B cell (primary cell): ENCODE results near the gene ASIC1. TPM values are rescaled to one million over a fixed set of nuclear protein-coding genes. Genes with fewer than 3 reads are reported as not detected.

Experiments
- ATAC-seq: fragments of 200-7000 bp; cut with Tn5 transposase; one replicate; pipeline ENCODE4 v1.10.0; 2021; ENCODE audit warnings: low read depth, mild to moderate bottlenecking, moderate number of reproducible peaks, moderate library complexity
- CTCF ChIA-PET: fragments of 350-600 bp; sonication (Branson Sonifier 250); formaldehyde crosslinking; loops from one replicate; lab custom pipeline; 2021; ENCODE audit warnings: antibody characterized with exemption, inconsistent platforms; lab: Charles Lee
- POLR2A ChIA-PET: fragments of 350-600 bp; sonication (Branson Sonifier 250); formaldehyde crosslinking; loops from one replicate; lab custom pipeline; 2021; ENCODE audit warnings: antibody characterized with exemption; lab: Charles Lee
- DNase-seq: peaks from one replicate; pipeline ENCODE4 v3.0.0; 2013
- H2AFZ ChIP-seq: 2 replicates; pipeline ENCODE4 v1.6.1; 2012; ENCODE audit warnings: mild to moderate bottlenecking, low read depth, low read length; ENCODE audit not compliant: insufficient read depth, poor library complexity, severe bottlenecking
- H3K27ac ChIP-seq, 2 donors: 1 replicate in 1 of 2; 2 replicates in 1 of 2; pipeline ENCODE4 v1.5.1; 2012 to 2013; ENCODE audit warnings: low read length in 2 of 2, mild to moderate bottlenecking in 2 of 2, moderate library complexity in 1 of 2
- H3K27me3 ChIP-seq, 4 experiments: fragments of 200-600 bp in 1 of 4; sonication (generic) in 1 of 4; replicated peaks in 1 of 4; 1 replicate in 2 of 4; 2 replicates in 2 of 4; pipeline versions ENCODE4 v1.6.1 to v1.7.0; 2013 to 2016; ENCODE audit warnings: low read length in 3 of 4, mild to moderate bottlenecking in 2 of 4, mixed read lengths in 1 of 4, moderate library complexity in 1 of 4; ENCODE audit not compliant: insufficient read depth in 4 of 4, control insufficient read depth in 3 of 4; ENCODE audit errors: control extremely low read depth in 1 of 4
- H3K36me3 ChIP-seq, 2 experiments: replicated peaks in 1 of 2; 1 replicate in 1 of 2; 2 replicates in 1 of 2; pipeline versions ENCODE4 v1.6.1 to v1.7.1; 2013; ENCODE audit warnings: low read length in 1 of 2; ENCODE audit not compliant: insufficient read depth in 2 of 2, control insufficient read depth in 1 of 2; ENCODE audit errors: control extremely low read depth in 1 of 2, extremely low read depth in 1 of 2
- H3K4me1 ChIP-seq, 2 donors: fragments of 200-600 bp in 1 of 2; sonication (generic) in 1 of 2; 1 replicate in 1 of 2; 2 replicates in 1 of 2; pipeline versions ENCODE4 v1.5.1 to v1.6.1; 2013 to 2017; ENCODE audit warnings: low read length in 2 of 2; ENCODE audit not compliant: control insufficient read depth in 2 of 2, insufficient read depth in 2 of 2
- H3K4me2 ChIP-seq: replicated peaks from 2 replicates; pipeline ENCODE3; 2012; ENCODE audit warnings: mild to moderate bottlenecking, low read depth, low read length; ENCODE audit not compliant: poor library complexity, severe bottlenecking
- H3K4me3 ChIP-seq, 5 experiments: fragments of 200-600 bp in 1 of 5; sonication (generic) in 1 of 5; 1 replicate in 3 of 5; 2 replicates in 2 of 5; pipeline versions ENCODE4 v1.5.1 to v1.7.0; 2011 to 2016; ENCODE audit warnings: low read length in 4 of 5, mild to moderate bottlenecking in 4 of 5, low read depth in 2 of 5, control low read depth in 1 of 5, moderate library complexity in 1 of 5; ENCODE audit not compliant: insufficient read depth in 1 of 5; ENCODE audit errors: control extremely low read depth in 1 of 5, extremely low read depth in 1 of 5
- H3K79me2 ChIP-seq: fragments of 200-600 bp; sonication (generic); one replicate; pipeline ENCODE4 v1.6.0; 2016; ENCODE audit warnings: low read length; ENCODE audit not compliant: control insufficient read depth, insufficient read depth
- H3K9ac ChIP-seq: fragments of 200-600 bp; sonication (generic); 2 replicates; pipeline ENCODE4 v1.6.1; 2017; ENCODE audit warnings: mild to moderate bottlenecking, low read length, moderate library complexity
- H3K9me3 ChIP-seq, 3 donors: one replicate each; pipeline versions ENCODE4 v1.6.1 to v1.7.1; 2013; ENCODE audit warnings: low read length in 2 of 3; ENCODE audit not compliant: control insufficient read depth in 2 of 3, insufficient read depth in 1 of 3; ENCODE audit errors: control extremely low read depth in 1 of 3
- H4K20me1 ChIP-seq: 2 replicates; pipeline ENCODE4 v1.6.0; 2012; ENCODE audit warnings: mild to moderate bottlenecking, low read length; ENCODE audit not compliant: insufficient read depth, control insufficient read depth, poor library complexity, severe bottlenecking
- H3K27ac Mint-ChIP-seq: one replicate; pipeline ENCODE4 v1.8.0; 2021; ENCODE audit warnings: mixed read lengths
- H3K27me3 Mint-ChIP-seq: one replicate; pipeline ENCODE4 v1.8.0; 2021; ENCODE audit warnings: mixed read lengths
- H3K4me1 Mint-ChIP-seq: one replicate; pipeline ENCODE4 v1.8.0; 2021; ENCODE audit warnings: mixed read lengths
- H3K4me3 Mint-ChIP-seq: one replicate; pipeline ENCODE4 v1.8.0; 2021; ENCODE audit warnings: mixed read lengths
- H3K9me3 Mint-ChIP-seq: one replicate; pipeline ENCODE4 v1.8.0; 2022; ENCODE audit warnings: mixed read lengths; ENCODE audit not compliant: insufficient read depth
- EZH2 ChIP-seq: IDR thresholded peaks from 2 replicates; pipeline ENCODE4 v1.6.1; 2012; ENCODE audit warnings: borderline replicate concordance, low read depth, mild to moderate bottlenecking, moderate library complexity, low read length; ENCODE audit not compliant: insufficient read depth, poor library complexity, severe bottlenecking
- WGBS: methylation state at CpG from one replicate; pipeline ENCODE4 v1.1.5; 2013; ENCODE audit warnings: missing lambda C conversion rate; ENCODE audit not compliant: insufficient coverage; 5-methylcytosine and 5-hydroxymethylcytosine counted together
- intact Hi-C: fragments of 100-400 bp; cut with micrococcal nuclease; formaldehyde crosslinking; loops from one replicate; pipeline ENCODE4 v1.10.0; 2022
- polyA plus RNA-seq: library from polyadenylated mRNA; depleted of rRNA; stranded (reverse); fragments of >200 nt; gene quantifications from 2 replicates; pipeline ENCODE4 v1.2.3, GENCODE V29; 2012
- total RNA-seq, 2 donors: library from RNA; stranded (reverse); fragments of 120-200 nt in 1 of 2; gene quantifications; 1 replicate in 1 of 2; 2 replicates in 1 of 2; pipeline versions ENCODE4 v1.2.3 to v1.2.4, GENCODE V29; 2013 to 2022
- TF ChIP-seq, protein P1 (sequence below): fragments of 200-600 bp; IDR thresholded peaks from one replicate; pipeline ENCODE4 v1.8.0; 2022; ENCODE audit warnings: antibody characterized with exemption, mild to moderate bottlenecking

The ASIC1 gene
- total and polyA plus RNA-seq, 2 donors (not counting 1 experiment from before 2014, with no cell fraction given), result not detected

DNA sequence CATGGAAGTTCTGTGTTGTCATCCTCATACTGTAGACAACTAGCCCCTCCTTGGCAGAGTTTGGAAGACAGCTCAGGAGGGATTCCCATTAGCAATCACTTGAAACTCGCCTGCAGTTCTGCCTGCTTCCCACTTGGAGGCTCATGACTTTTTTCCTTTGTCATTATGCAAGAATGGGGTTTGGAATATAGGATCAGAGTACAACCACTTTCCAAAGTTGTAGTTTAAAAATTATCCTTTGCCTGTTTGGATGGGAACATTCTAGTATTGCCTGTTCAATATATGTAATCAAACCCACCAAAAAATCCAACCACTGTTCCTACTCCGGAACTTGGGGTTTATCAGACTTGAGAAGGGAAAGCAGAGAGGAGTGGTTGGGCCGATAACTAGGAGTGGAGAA is 44.3 kb downstream of the ASIC1 start:
- Mint-ChIP-seq H3K27ac (no peak overlapping the region), H3K4me3 (no peak overlapping the region), H3K9me3 (no peaks in the 10 kb centered on the region), H3K27me3 (no peaks in the 10 kb centered on the region), H3K4me1 (no peaks in the 10 kb centered on the region)
- Histone ChIP-seq H3K4me2 (no peak overlapping the region), H3K4me3 (no peak overlapping the region), H3K4me1 (no peaks in the 10 kb centered on the region), H3K79me2 (peaks cover 9% of the 10 kb centered on the region), H2AFZ (no peak overlapping the region), H3K9ac (no peak overlapping the region), H3K27me3 (no peaks in the 10 kb centered on the region), H3K9me3 (no peaks in the 10 kb centered on the region), H4K20me1 (peaks cover 5% of the 10 kb centered on the region), H3K27ac (no peak overlapping the region), H3K36me3 (peaks cover 8 to 39% of the 10 kb centered on the region in 2 experiments)
- CTCF ChIA-PET, result interaction anchor here (1.7 to 14.8 kb wide), 3 partner anchors 10 to 74 kb away, joined by 5 to 343 read pairs (median 21); partner anchors contain the start of genes COX14 and SMARCD1
- 100% methylated on average over 1 of the region's 3 CpGs for WGBS
- intact Hi-C loops, result no loop called here
- DNase-seq (no peak), ATAC-seq (no peak)
- POLR2A ChIA-PET, result interaction anchor here (1.1 kb wide), 1 partner anchor 16 kb away, joined by 3 read pairs; no protein-coding TSS in a partner anchor
- TF ChIP-seq, protein P1, sequence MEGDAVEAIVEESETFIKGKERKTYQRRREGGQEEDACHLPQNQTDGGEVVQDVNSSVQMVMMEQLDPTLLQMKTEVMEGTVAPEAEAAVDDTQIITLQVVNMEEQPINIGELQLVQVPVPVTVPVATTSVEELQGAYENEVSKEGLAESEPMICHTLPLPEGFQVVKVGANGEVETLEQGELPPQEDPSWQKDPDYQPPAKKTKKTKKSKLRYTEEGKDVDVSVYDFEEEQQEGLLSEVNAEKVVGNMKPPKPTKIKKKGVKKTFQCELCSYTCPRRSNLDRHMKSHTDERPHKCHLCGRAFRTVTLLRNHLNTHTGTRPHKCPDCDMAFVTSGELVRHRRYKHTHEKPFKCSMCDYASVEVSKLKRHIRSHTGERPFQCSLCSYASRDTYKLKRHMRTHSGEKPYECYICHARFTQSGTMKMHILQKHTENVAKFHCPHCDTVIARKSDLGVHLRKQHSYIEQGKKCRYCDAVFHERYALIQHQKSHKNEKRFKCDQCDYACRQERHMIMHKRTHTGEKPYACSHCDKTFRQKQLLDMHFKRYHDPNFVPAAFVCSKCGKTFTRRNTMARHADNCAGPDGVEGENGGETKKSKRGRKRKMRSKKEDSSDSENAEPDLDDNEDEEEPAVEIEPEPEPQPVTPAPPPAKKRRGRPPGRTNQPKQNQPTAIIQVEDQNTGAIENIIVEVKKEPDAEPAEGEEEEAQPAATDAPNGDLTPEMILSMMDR, result no peak
- TF ChIP-seq EZH2, result no peak

DNA sequence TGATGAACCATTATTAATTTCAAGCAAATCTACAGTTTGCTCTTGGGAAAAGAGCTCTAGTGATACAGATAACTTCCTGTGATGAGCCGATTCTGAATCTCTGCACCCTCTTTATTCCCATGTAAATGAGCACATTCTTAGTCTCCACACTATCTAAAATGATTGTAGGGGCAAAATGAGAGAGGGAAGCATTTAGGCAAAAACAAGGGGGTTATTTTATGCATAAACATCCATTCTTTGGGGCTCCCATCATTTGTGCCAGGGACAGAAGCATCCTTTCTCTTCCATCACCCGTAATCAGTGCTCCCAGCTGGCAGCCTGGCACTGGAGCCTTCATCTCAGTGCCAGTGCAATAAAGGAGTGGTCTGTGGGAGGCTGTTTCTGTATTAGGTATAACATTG is 44.7 kb downstream of the ASIC1 start:
- ChIA-PET POLR2A (interaction anchor here (1.1 kb wide), 1 partner anchor 16 kb away, joined by 3 read pairs; no protein-coding TSS in a partner anchor), CTCF (interaction anchor here (1.7 to 14.8 kb wide), 3 partner anchors 9 to 74 kb away, joined by 5 to 343 read pairs (median 21); partner anchors contain the start of genes COX14 and SMARCD1)
- TF ChIP-seq, protein P1, result no peak
- TF ChIP-seq EZH2, result no peak
- Histone ChIP-seq H3K36me3 (peaks cover 7 to 37% of the 10 kb centered on the region in 2 experiments), H4K20me1 (peaks cover 5% of the 10 kb centered on the region), H3K9ac (no peak overlapping the region), H3K79me2 (peaks cover 10% of the 10 kb centered on the region), H2AFZ (no peak overlapping the region), H3K4me2 (no peak overlapping the region), H3K4me3 (no peak overlapping the region), H3K4me1 (no peaks in the 10 kb centered on the region), H3K9me3 (no peaks in the 10 kb centered on the region), H3K27me3 (no peaks in the 10 kb centered on the region), H3K27ac (no peak overlapping the region)
- intact Hi-C loops, result no loop called here
- DNase-seq (no peak), ATAC-seq (no peak)
- no peaks in the 10 kb centered on the region for H3K4me1 Mint-ChIP-seq
- WGBS, result no CpG with 5 or more reads among the region's 2 CpGs
- no peak overlapping the region for H3K27ac Mint-ChIP-seq
- H3K4me3 Mint-ChIP-seq, result no peak overlapping the region
- H3K27me3 Mint-ChIP-seq, result no peaks in the 10 kb centered on the region
- no peaks in the 10 kb centered on the region for H3K9me3 Mint-ChIP-seq
